Gastrocnemius medialis (tissue), 4 donors: ENCODE data around the gene AKAP9.

Experiments
- CTCF ChIP-seq, 5 experiments: fragments of 450-650 bp in 3 of 5; fragments of 200-600 bp in 2 of 5; sonication (generic) in 2 of 5; IDR thresholded peaks in 4 of 5; conservative IDR thresholded peaks in 1 of 5; 1 replicate in 4 of 5; 2 replicates in 1 of 5; pipeline ENCODE4 v1.5.1; 2016 to 2019; ENCODE audit warnings: antibody characterized with exemption in 5 of 5, mild to moderate bottlenecking in 3 of 5, moderate library complexity in 3 of 5
- POLR2A ChIP-seq, 2 donors: fragments of 450-650 bp; IDR thresholded peaks; one replicate each; pipeline ENCODE4 v1.6.1; 2017; ENCODE audit warnings: antibody characterized with exemption in 2 of 2, mild to moderate bottlenecking in 2 of 2, moderate library complexity in 2 of 2

GRCh38 chr7:92052159-92052558 is 111.5 kb downstream of the AKAP9 start:
- no peak for TF ChIP-seq CTCF (IDR thresholded peaks at IDR 0.05 in 4 of 5, conservative IDR thresholded peaks at IDR 0.05 in 1 of 5)
- TF ChIP-seq POLR2A (IDR thresholded peaks at IDR 0.05): no peak
